DMS53 treated with DMSO at 0.1 percent for 48 hours (cell line): Measurements from ENCODE around the gene CNIH3.

Experiments used
- DNase-seq: peaks from one replicate; lab custom pipeline; 2025; ENCODE audit not compliant: unreplicated experiment; lab: John Stamatoyannopoulos, UW

Gene CNIH3

DNA sequence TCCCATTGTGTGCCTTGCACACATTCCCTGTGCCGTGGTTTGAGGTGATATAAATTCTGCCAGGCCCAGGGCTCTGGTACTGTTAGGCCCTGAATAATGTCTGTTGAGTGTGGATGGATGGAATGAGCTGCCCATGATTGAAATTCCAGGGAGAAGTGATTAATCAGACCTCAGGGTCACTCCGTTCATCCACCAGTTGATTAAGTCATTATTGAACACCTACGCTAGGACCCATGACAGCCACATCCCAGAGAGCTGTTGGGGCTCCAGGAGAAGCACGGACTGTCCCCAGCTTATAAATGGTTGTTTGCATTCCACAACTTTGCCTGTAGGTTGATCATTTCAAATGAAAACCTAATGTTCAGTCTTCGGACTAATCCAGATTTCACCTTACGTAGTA lies 98.4 kb downstream of the CNIH3 start:
- DNase-seq = no peak

DNA sequence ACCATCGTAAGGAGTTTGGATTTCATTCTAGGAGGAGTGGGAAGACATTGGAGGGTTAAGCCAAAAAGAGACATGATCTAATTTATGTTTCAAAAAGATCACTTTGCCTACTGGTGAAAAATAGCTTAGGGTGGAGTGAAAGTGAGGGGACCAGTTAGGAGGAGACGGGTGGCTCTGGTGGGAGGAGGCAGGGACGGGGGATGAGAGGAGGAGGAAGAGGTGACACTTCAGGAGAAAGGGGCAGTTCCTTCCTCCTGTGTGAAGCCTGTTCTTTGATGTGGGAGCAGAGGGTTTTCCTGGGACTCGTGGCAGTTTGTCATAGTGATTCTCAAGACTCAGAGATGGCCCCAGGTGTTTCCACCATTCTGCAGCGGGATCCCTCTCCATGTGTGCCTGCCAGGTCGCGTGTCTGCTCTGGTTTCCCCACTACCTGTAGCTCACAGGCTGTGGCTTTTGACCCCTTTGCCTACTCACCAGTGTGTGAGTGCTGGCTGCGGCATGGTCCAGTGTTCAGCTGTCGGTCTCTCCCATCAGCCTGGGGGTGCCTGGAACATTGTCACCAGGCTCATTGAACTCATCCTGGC lies 102.4 kb downstream of the CNIH3 start:
- no peak for DNase-seq

DNA sequence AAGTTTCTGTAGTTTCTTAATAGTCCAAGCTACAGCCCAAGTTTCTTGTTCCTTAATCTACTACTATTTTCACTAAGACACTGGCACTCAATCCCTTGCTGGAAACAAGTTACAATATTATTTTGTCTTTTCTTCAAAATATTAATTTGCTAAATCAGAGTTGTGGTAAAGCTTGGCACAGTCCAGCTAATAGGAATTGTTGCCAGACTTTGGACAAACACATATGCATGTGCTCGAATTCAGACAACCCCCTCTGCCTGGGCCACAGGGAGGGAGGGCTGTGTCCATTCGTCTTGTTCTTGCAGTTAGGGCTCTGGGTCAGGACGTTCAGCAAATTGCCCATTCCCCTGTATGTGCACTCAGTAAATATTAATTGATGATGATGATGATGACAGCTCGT lies 103.6 kb downstream of the CNIH3 start:
- DNase-seq = no peak

DNA sequence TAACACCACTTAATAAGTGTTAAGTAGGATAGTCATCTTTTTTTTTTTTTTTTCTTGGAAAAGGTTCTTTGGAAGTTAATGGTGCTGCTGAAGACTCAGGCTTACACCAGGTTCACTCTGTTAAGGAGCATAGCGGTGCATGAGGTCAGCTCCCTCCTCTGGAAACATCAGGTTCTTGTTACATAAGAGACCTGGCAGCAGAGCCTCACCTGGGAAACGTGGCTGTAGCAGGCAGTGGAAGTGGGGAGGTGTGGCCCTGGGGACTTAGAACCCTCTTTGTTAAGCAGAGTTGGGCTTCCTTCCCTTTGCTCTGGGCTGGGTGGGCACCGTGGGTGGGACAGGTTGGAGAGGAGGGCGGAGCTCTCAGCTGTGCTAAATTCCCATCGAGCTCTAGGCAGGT lies 104.1 kb downstream of the CNIH3 start:
- DNase-seq = no peak

DNA sequence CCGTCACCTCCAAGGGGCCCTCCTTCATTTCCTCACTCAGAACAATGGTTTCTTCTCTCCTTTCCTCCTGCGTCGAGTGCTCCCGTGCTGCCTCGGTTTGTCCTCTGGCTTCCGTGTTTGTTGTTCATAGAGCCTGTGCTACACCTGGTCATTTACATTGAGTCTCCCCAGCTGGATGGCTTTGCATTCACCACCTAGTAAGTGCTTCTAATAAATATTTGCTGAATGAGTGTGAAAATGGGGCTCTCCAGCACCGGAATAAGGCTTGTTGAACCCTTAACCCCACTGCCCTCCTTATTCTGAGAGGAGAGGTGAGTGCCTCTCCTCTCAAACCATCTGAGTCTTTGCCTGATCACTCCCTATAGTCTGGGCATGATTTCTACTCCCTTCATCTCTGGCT lies 104.9 kb downstream of the CNIH3 start:
- no peak for DNase-seq

DNA sequence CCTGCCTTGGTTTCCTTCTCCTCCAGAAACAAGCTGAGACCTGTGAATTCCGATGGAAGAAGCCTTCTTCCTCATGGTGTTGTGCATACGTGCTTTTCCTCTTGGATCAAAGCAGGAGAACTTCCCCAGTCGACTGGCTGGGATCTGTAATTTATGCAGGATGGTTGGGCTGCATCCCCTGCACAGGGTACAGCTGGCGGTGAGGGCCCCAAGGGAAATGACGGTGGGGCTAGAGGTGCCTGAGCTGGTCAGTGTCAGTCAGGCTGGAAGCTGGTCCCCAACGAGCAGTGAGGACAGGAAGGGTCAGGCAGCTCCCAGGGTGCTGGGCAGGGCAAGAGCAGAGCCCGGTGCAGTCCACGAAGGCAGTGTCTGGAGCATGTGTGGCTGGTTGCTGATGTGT lies 106.7 kb downstream of the CNIH3 start:
- DNase-seq = no peak

DNA sequence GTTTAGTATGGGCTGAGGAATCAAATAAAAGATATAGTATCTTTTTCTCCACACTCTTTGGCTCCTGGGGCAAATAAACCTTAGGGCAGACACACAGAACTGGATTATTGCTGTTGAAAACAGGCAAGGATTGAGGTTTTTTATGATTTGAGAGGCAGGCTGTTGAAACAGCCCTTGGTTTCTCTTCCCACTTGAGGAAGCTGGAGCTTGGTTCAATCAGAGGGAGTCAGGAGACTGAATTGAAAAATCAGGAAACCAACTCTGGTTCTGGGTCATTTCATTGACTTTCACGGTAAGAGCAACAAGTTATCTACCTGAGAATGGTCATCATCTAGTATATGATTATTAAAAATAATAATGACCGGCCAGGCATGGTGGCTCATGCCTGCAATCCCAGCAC lies 108.4 kb downstream of the CNIH3 start:
- no peak for DNase-seq

DNA sequence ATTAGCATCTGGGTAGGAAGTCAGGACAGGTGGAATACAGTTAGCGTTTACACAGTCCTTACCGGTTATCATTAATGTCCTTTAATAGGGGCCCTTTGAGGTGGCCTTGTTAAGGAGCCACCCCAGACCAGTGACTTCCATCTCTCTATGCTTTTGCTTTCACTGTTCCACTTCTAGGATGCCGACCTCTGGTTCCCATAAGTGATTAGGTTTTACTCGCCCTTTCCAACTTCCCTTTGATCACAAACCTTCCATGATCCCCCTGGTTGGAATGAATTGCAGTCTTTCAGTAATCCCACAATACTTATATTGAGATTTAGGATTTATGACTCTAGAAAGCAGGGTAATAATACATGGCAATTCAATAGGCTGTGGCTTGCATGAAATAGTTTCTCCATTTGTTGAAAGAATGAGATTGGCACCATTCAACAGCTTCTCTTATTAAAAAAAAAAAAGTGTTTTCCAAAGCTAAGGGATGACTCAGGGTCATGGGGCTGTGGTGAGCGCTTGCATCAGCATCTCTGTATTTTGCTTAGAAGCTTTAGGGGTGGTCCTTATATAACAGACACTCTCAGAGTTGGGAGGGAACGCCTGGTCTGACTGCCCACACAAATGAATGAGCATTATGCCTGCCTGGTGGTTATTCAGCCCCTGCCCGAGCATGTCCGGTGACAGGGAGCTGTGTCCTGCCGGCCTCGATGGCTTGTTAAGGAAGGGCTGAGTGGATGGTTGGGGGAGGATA lies 110.5 kb downstream of the CNIH3 start:
- no peak for DNase-seq

DNA sequence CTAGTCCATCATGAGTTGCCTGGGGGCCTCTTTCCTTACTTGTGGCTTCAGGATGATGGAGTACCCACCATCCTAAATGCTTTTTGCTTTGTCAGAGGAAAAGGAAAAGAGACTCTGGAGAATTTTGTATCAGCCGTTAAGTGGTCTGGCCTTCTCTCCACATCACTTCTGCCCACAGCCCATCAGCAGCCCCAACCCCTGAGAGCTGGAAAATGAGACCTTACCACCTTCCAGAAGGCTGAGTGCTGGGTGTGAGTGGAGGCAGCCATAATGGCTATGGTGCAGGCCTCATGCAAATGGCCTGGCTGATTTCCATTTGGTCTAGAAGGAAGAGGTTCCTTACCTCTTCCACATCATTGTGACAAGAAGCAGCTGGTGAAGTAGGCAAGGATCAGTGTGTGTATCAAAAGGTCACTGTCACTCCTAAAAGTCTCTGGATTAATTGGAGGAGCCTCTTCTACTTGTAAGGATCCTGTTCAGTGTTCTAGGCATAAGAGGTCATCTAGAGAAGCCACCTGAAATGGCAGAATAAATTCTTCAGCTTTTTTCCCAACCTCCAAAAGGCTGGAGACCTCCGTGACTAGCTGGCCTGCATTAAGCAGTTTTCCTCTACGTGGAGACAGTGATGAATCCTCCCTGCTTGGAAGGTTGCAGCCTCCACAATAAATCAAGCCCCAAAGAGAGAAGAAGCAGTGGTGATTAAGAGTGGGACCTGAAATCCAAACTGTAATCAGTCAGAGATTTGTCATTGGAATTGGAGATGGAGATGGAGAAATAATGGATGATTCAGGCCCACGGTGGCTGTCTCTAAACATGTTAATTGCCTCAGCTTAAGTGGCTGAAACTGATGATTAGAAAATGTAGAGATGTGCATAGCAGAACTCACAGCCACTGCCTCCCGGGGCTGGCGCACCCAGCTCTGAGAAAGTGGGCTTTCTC lies 111.5 kb downstream of the CNIH3 start:
- no peak for DNase-seq

DNA sequence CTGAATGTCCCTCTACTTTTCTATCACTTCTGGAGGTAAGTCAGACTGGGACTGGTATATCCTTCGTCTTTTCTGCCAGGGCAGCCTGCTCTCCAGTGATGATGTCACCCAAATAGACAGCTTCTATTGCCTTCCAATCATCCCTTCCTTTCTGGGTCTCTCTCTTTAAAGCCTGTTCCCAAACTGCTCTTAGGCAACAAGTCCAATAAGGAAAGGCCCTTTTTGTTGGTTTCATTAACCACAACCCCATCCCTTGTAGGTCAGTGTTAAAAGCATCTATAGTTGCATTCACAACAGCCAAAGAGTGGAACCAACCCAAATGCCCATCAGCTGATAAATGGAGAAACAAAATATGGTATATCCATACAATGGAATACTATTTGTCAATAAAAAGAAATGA lies 114.4 kb downstream of the CNIH3 start:
- no peak for DNase-seq

DNA sequence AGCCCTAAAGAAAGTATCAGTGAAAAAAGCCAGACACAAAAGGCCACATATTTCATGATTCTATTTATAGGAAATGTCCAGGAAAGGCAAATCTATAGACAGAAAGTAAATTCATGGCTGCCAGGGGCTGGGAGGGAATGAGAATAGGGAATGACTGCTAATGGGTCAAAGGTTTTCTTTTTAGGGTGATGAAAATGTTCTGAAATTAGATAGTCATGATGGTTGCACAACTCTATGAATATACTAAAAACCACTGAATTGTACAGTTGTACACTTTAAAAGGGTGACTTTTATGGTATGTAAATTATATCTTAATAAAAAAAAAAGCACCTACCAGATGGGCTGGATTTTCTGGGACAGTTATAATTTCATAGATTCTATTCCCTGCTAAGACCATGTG lies 114.8 kb downstream of the CNIH3 start:
- DNase-seq = no peak

DNA sequence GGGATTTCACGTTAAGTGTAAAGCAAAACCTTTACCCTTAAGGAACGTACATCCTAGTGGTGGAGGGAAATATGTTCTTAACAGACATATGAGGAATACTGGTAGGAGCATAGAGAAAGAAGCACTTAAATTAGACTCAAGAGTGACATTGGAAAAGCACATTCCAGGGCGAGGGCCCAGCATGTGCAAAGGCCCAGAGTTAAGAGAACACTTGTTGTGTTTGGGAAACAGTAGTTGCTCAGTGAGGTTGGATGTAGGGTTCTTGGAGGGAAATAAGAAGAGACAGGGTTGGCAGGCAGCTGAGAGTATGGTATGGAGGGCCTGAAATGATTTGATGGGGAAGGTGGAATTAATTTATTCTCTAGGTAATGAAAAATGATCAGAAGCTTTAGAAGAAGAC lies 115.5 kb downstream of the CNIH3 start:
- no peak for DNase-seq

DNA sequence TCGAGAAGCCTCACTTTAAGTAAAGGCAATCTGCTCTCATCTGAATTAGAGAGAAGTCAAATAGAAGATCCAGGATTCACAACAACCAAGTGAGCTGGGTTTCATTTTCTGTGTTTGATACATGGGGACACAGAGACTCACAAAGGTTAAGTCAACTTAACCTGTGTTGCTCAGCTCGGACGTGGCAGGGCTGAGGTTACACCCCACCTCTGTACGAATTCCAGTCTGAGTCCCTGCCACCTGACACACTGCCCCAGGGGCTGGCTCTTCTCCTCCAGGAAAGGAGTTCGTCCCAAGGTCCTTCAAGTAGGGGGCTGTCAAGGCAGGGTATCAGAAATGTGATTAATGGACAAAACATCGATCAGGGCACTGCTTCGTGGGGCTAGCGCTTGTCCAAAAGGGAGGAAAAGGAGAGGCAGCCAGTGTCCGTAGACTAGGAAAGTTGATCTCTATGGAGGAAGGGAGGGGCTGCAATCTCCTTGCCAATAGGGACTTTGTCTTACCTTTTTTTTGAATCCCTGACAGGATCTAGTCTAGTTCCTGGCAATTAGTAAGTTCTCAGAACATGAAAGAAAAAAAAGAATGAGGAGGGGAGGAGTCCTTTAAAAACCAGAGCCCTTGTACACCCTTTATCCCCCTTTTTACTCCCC lies 116.4 kb downstream of the CNIH3 start:
- no peak for DNase-seq

DNA sequence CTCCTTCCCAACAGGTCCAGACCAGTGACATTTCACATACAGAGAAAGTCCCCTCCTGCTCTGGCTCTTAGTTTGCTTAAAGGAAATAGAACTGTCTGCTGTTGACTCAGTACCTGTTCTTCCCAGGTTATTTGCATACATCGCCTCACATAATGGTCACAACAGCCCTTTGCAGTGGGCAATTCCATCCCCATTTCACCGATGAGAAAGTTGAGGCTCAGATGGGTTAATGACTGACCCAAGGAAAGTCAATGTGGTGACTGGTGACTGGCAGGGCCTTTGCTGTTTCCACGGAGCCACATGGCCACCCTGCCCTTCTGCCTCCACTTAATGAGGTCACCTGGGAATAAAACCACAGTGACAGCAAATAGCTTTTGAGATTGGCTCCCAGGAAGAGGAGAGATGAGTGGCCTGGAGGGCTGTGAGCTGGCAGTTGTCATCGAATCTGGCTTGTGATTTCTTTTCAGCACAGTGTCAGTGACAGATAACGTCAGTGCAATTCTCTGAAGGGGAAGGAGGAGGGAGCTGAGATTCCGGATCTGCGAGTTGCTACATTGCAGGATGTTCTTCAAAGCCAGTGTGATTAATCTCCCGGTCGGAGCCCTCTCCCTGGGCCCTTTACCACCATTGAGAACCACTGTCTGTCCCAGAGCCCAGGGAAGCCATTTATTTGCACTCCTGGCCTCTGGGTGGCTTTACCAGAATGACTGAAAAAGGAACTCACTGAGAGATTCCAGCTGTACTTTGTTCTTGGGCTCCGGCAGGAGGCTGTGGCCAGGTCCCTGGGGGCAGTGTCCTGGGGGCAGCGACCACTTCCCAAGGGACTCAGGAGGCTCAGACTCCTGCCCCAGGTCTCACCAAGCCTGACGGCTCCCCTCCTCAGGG lies 117.2 kb downstream of the CNIH3 start:
- DNase-seq = peak; percentile 72

DNA sequence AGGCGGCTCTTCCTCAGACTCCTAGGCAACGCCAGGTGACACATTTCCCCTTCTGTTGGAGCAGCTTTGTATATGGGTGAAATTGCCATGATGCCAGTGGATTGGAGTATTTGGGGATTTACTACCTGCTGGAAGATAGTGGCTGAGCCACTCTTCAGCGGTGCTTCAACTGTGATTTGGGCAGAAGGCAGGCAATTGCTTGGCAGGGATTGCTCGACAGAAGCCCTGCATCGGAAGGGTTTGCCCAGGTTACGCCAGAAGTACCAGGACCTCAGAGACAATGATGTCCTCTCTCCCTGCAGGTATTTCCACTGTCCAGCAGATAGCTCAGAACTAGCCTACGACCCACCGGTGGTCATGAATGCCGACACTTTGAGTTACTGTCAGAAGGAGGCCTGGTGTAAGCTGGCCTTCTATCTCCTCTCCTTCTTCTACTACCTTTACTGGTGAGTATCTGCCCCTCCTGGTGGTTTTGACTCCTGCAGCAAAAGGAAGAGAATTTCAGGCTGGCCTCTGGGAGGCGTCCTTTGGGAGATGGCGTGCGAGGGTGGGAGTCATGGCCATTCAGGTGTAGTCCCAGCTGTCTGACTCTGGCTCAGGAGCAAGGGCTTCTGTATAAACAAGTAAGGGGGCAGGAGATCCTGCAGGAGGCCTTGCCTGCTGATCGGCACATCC lies 118.3 kb downstream of the CNIH3 start:
- DNase-seq = no peak

DNA sequence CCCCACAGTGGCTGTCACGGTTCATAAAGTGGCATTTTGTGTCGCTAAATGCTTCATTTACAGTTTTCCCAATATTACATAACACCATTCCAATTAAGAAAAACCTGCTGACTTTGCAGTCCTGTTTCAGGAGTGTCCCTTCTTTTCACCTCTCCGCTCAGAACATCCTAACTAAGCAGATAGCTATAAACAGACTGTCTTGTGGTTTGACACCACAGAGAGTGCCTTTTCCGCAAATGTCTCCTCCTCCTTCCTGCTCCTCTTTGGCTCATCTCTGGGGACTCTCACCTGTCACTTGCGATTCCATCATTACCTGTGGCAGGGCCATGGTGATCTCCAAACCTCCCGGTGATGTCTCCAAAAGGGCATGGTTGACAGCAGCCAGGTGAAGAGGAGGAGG lies 119.0 kb downstream of the CNIH3 start:
- DNase-seq = no peak

DNA sequence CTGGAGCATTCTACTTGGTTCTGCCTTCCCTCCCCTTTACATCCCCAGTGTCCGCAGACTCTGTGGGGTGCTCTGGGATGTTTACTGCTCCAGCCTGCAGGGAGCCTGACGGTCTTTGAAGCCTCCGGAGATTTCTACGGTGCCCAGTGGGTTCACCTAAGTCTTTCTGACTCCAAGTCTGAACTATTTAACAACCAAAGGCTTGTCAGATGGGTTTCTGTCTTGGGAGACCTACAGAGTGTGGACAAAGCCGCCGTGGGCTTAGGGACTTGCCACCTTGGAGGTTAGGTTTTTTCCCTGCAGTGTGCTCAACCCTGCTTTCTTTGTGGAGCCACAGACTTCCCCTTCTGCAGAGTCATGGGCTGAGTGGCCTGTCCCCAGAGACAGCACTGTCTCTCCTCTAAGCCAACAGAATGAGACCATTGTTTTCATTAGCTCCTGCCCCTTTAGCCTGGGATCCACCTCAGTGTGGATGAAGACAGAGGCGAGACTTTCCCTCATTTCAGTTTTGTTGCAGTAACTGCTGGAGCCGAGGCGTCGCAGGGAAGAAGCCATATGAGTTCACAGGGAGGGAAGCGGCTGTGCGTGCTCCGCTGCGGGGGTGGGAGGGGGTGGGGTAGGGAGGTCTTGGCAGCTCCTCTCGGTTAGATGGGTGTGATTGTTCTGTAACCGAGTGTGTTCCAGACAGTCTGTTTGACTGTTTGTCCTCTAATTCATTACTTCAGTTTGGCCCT lies 120.7 kb downstream of the CNIH3 start:
- DNase-seq = no peak

DNA sequence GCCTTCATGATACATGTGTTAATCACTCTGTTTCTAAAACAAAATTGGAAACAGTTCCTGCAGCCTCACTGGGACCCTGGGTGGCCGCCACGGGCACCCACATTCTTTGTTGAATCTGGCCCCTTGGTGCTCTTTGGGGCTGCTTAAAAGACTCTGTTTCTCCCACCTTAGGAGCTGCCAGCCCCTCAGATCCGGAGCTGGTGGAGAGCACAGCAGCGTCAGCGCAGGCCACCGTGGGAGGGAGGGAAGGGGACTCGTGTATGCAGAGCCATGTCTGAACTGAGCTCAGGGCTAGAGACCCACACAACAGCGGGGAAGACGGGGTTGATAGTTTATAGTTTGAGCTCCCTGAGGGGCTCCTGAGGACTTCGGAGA lies 121.2 kb downstream of the CNIH3 start:
- no peak for DNase-seq

DNA sequence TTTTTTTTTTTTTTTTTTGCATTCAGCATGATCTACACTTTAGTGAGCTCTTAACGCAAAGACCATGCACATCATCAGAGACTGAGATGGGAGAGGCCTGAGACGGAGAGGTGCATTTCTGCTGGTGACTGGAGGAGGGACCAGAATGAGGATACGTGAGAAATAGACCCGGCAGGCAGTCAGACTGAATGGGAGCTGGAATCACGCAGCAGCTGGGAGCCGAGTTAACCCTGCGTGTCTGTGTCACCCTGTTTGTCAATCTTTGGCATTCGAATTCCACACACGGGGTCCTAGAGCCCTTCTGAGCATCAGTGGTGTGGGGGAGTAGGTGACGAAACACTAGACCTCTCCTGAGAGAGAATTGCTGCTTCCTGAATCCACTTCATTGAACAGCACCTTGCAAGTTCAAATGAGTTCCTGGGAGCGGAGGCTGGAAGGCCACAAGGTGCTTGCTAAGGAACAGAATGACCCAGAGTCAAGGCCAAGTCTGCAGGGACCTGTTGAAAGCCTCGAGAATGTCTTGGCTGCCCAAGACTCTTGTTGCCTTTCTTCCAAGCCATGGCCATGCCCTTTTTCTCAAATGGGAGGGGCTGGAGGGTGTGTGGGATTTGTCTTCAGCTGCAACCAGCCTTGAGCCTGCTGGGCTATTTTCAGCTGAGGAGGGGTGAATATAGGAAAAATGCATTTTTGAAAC lies 123.3 kb downstream of the CNIH3 start:
- no peak for DNase-seq
